AG04449 (cell line): ENCODE measurements around the gene CHCHD6.

ENCODE experiments used
- CTCF ChIA-PET: fragments of 350-600 bp; formaldehyde crosslinking; extraction: SDS; loops from one replicate; lab custom pipeline; 2021; ENCODE audit warnings: antibody characterized with exemption; lab: Yijun Ruan, JAX
- POLR2A ChIA-PET: fragments of 400-600, 350-600 bp; formaldehyde crosslinking; extraction: SDS; loops from one replicate; lab custom pipeline; 2020; ENCODE audit warnings: antibody characterized with exemption, inconsistent platforms; lab: Yijun Ruan, JAX
- DNase-seq: peaks from one replicate; pipeline ENCODE4 v3.0.0-alpha.2; 2010; ENCODE audit warnings: low read depth, low spot score
- H3K4me3 ChIP-seq: 2 replicates; pipeline ENCODE4 v1.5.1; 2011; ENCODE audit warnings: low read depth, mild to moderate bottlenecking, control low read depth, low read length
- TF ChIP-seq, protein P1 (sequence below): IDR thresholded peaks from one replicate; pipeline ENCODE4 v1.5.1; 2011; ENCODE audit warnings: mild to moderate bottlenecking, moderate library complexity, low read length, control low read depth, inconsistent platforms; ENCODE audit not compliant: insufficient read depth; ENCODE audit errors: missing control alignments

The CHCHD6 gene

DNA sequence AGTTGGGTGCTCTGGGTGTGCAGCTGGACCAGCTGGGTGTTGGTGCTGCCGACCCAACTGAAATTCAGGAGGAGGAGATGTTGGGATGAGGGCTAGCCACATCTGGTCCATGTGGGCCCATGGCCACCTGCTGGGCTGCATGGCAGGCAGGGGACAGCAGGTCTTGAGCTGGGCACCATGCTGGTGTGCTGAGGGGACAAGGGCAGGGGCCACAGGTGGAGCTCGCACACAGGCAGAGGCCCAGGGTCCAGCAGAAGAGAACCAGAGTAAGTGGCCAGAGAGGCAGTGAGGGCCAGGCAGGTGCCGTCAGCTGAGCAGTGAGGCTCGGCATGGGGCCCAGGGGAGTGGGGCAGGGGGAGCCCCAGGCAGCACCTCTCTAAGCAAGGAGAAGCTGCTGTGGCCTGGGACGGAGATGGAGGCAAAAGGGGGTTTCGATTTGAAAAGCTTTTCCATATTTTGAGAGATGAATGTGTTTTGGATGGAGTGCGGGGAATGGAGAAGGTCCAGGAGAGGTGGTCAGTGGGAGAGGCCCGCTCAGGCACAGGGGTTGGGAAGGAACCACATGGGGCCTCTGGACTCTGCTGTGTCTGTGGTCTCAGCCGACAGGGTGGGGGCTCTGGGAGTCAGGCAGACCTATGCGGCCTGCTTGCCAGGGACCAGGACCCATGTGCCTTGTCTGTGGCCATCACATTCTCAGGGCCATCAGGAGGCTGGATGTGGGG lies 248.4 kb downstream of the CHCHD6 start:
- POLR2A ChIA-PET = no interaction called here
- TF ChIP-seq, protein P1, sequence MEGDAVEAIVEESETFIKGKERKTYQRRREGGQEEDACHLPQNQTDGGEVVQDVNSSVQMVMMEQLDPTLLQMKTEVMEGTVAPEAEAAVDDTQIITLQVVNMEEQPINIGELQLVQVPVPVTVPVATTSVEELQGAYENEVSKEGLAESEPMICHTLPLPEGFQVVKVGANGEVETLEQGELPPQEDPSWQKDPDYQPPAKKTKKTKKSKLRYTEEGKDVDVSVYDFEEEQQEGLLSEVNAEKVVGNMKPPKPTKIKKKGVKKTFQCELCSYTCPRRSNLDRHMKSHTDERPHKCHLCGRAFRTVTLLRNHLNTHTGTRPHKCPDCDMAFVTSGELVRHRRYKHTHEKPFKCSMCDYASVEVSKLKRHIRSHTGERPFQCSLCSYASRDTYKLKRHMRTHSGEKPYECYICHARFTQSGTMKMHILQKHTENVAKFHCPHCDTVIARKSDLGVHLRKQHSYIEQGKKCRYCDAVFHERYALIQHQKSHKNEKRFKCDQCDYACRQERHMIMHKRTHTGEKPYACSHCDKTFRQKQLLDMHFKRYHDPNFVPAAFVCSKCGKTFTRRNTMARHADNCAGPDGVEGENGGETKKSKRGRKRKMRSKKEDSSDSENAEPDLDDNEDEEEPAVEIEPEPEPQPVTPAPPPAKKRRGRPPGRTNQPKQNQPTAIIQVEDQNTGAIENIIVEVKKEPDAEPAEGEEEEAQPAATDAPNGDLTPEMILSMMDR = no peak
- DNase-seq = no peak
- CTCF ChIA-PET = interaction anchor here (1.0 to 1.4 kb wide), 4 partner anchors 8 to 30 kb away, joined by 3 read pairs; partner anchors contain the start of gene PLXNA1
- no peak overlapping the region for H3K4me3 ChIP-seq

DNA sequence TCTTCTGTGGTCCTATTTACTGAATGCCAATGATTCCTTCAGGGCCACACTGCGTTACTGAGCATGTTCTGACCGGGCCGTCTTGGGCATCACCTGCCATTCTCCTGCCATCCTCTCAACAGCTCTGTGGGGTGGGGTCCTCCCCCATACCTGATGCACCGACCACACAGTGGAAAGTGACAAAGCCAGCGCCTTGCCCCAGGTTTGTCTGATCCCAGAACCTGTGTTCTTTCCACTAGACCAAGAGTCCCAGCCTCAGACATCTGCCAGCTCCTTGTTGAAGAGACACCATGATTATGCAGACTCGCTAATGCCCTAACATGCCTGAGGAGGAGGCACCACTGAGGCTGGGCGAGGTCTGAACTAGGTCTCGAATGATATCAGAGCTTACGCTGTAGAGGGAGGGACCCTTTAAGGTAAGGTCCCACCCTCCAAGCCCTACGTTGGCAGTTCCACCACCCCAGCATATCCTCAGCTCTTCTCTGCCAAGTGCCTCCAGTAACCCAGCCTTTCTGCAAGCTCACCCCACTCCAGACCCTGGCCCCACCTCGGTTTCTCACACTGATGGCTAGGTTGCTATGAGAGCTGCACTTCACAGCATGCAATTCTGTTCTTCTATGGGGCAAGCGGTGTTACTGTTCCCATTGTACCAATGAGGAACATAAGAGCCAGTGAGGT lies 249.1 kb downstream of the CHCHD6 start:
- no peak for DNase-seq
- TF ChIP-seq, protein P1 = no peak
- ChIA-PET POLR2A (no interaction called here), CTCF (interaction anchor here (1.0 to 1.5 kb wide), 4 partner anchors 9 to 29 kb away, joined by 3 to 4 read pairs (median 3); partner anchors contain the start of gene PLXNA1)
- H3K4me3 ChIP-seq = no peak overlapping the region

DNA sequence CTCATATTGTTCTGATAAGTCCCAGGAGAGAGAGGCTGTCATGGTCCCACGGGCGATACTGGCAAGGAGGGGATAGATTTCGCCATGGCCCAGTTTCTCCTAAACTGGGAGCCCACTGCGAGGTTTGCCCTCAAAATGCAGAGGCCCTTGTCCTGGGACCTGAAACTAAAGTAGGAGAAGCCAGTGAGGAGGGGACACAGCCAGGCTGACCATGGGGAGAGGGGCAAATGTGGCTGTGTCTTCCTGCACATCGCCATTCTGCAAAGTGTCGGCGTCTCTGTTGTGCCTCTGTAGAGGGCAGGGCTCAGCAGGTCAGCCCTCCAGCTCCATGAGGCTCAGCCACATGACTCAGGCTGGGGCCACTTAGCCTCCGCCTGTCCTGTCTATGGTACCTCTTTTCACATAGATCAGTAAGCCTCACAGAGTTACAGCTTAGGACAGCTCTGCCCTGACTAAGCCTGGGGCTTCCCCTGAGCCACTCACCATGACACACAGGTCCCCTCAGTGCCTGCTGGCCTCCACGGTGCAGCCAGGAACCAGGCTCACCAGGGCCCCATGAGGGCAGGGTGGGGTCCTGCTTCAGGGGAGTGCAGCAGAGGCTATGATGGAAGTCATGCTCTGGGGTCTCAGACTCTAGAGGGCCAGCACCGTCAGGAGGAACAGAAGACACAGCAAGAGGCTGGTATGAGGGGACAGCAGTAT lies 250.3 kb downstream of the CHCHD6 start:
- TF ChIP-seq, protein P1 = no peak
- H3K4me3 ChIP-seq = no peak overlapping the region
- POLR2A ChIA-PET = no interaction called here
- DNase-seq = no peak
- CTCF ChIA-PET = interaction anchor here (1.4 to 1.5 kb wide), 2 partner anchors 8 to 16 kb away, joined by 3 to 4 read pairs; no protein-coding TSS in a partner anchor

DNA sequence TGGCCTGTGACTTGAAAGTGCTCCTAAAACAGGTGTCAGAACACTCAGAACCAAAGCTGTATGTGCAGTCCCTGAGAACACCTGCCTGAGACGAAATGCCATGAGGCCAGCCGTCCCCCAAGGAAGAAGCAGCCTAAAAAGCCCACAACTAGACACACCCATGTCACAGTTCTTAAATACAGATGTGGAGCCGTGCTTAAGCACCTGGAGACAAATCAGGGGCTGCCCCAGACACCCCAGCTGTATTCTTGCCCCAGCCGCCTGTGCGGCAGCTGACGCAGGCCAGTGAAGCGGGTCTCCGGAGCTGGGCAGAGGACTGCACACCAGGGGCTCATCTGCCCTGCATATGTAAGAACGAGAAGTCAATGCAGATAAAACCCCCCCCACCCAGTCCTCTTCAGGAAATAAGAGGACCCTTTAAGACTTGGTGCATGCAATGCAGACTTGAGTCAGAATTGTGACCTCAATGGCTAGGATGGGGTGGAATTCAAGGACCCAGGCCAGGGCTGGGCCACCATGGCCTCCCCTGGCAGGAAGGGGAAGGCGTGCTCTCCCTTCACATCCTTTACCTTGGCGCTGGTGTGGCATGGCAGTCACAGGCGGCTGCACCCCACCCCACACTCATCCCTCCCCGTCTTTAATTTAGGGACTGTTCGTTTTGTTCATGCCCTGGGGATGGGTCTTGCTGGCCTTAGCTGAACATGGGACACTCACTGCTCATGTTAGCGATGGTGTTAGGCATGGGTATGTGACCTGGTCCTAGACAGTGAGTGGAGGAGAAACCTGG lies 251.2 kb downstream of the CHCHD6 start:
- ChIA-PET POLR2A (no interaction called here), CTCF (interaction anchor here (1.4 kb wide), 1 partner anchor 28 kb away, joined by 10 read pairs; the partner anchor contains the start of gene PLXNA1)
- no peak for DNase-seq
- H3K4me3 ChIP-seq = no peak overlapping the region
- TF ChIP-seq, protein P1 = no peak

DNA sequence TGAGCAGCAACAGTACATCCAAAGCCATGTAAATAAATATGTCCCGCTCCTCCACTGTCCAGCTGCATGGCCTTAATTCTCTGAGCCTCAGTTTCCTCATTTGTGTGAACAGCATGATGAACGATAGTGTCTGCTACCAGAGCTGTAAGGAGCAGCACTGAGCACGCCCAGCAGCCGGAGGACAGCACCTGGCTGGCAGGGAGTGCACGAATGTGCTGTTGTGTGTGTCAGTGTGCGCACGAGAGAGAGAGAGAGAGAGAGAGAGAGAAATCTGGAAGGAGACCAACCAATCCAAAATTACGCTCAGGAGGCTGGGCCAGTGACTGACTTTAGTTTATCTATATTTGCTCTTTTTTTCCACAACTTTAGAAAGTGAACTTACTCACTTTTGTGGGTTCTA lies 252.3 kb downstream of the CHCHD6 start:
- TF ChIP-seq, protein P1 = no peak
- ChIA-PET CTCF (interaction anchor here (0.9 to 1.4 kb wide), 2 partner anchors 26 to 204 kb away, joined by 3 to 10 read pairs; partner anchors contain the start of gene PLXNA1), POLR2A (no interaction called here)
- H3K4me3 ChIP-seq = no peak overlapping the region
- no peak for DNase-seq
